ENCODE data around the gene SLF2.

DNA sequence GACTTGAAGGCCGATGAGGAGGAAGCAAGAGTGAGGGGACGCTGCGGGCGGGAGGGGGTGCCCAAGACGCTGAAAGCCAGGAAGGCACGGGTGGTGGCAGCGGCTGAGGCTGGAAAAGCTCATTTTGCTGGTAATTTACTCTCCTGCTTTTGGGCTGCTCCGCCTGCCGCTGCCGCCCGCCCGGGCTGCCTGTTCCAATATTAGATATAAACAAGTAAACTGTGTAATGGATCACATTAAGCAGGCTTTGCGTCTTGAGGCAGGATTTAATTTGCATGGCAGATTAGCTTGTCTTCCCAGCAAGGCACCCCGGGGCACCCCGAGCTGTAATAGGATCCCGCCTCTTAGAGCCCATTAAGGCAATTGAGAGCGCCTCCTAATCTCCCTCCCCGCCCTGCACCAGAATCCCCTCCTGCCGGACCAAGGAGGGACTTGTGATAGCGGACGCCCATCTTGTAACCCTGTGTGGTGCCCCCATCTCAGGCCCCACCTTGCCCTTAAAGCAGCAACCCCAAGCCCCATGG lies 46.1 kb upstream of the SLF2 start:
- TF ChIP-seq, protein P1, sequence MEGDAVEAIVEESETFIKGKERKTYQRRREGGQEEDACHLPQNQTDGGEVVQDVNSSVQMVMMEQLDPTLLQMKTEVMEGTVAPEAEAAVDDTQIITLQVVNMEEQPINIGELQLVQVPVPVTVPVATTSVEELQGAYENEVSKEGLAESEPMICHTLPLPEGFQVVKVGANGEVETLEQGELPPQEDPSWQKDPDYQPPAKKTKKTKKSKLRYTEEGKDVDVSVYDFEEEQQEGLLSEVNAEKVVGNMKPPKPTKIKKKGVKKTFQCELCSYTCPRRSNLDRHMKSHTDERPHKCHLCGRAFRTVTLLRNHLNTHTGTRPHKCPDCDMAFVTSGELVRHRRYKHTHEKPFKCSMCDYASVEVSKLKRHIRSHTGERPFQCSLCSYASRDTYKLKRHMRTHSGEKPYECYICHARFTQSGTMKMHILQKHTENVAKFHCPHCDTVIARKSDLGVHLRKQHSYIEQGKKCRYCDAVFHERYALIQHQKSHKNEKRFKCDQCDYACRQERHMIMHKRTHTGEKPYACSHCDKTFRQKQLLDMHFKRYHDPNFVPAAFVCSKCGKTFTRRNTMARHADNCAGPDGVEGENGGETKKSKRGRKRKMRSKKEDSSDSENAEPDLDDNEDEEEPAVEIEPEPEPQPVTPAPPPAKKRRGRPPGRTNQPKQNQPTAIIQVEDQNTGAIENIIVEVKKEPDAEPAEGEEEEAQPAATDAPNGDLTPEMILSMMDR (IDR thresholded peaks at IDR 0.05 in 8 of 11, conservative IDR thresholded peaks at IDR 0.05 in 3 of 11) = no peak
- no peak for TF ChIP-seq POLR2A (IDR thresholded peaks at IDR 0.05)
